HFF-Myc (cell line): ENCODE data around the gene HRAS.

Experiments used
- DNase-seq: peaks from one replicate; pipeline ENCODE4 v3.0.0-alpha.2; 2011; ENCODE audit warnings: low read depth; ENCODE audit errors: extremely low read depth
- H3K4me3 ChIP-seq: replicated peaks from 2 replicates; pipeline ENCODE4 v1.5.1; 2011; ENCODE audit warnings: low read depth, mild to moderate bottlenecking, control low read depth, low read length
- TF ChIP-seq, protein P1 (sequence below): IDR thresholded peaks from 2 replicates; pipeline ENCODE4 v1.5.1; 2012; ENCODE audit warnings: mild to moderate bottlenecking, low read depth, low read length, control low read depth; ENCODE audit errors: missing control alignments

The HRAS gene

GRCh38 chr11:499201-500076, 35.9 kb downstream of the HRAS start:
- TF ChIP-seq, protein P1, sequence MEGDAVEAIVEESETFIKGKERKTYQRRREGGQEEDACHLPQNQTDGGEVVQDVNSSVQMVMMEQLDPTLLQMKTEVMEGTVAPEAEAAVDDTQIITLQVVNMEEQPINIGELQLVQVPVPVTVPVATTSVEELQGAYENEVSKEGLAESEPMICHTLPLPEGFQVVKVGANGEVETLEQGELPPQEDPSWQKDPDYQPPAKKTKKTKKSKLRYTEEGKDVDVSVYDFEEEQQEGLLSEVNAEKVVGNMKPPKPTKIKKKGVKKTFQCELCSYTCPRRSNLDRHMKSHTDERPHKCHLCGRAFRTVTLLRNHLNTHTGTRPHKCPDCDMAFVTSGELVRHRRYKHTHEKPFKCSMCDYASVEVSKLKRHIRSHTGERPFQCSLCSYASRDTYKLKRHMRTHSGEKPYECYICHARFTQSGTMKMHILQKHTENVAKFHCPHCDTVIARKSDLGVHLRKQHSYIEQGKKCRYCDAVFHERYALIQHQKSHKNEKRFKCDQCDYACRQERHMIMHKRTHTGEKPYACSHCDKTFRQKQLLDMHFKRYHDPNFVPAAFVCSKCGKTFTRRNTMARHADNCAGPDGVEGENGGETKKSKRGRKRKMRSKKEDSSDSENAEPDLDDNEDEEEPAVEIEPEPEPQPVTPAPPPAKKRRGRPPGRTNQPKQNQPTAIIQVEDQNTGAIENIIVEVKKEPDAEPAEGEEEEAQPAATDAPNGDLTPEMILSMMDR, result no peak
- H3K4me3 ChIP-seq, result no peak overlapping the region

DNA sequence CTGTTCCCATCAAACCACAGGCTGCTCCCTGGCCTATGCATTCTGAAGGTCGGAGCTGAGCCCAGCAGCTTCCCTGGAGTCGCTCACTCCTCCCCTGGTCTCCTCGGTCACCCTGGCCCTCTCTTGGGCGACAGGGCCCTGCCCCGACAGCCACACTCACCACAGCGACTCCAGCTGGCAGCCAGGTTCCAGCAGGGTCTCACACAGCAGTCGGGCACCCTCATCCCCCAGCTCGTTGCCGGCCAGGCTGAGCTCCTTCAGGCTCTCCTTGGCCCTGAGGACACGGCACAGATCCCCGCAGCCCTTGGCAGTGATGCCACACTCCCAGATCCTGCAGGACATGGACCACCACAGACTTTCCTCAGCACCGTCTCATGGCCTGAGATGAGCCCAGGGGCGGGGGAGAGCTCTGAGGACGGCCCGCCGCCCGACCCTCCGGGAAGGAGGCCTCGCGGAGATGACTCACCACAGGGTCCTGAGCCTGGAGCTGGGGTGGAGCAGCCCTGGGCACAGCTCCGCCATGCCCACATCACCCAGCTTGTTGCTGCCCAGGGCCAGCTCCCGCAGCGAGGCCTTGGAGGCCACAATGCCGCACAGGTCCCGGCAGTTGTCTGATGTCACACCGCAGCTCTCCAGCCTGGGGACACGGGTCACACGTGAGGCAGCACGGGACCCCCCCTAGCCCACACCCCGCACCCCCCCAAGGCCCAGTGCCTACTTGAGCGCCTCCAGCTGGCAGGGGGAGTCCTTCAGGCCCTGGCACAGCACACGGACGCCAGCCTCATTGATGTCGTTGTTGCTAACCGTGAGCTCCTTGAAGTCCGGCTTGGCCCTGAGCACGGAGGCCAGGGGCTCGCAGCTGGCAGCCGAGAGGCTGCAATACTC, 36.8 kb downstream of the HRAS start:
- TF ChIP-seq, protein P1, result no peak
- H3K4me3 ChIP-seq, result no peak overlapping the region
- DNase-seq, result no peak

More at GRCh38 chr11:499201-500076, 35.9 kb downstream of the HRAS start:
- DNase-seq, result no peak

- no peak overlapping the region for H3K4me3 ChIP-seq
- no peak for DNase-seq
- TF ChIP-seq, protein P1, result no peak
Observed at GRCh38 chr11:497565-498296, 37.6 kb downstream of the HRAS start.

GRCh38 chr11:496834-497564, 38.4 kb downstream of the HRAS start:
- DNase-seq, result no peak
- TF ChIP-seq, protein P1, result no peak
- H3K4me3 ChIP-seq, result no peak overlapping the region

DNA sequence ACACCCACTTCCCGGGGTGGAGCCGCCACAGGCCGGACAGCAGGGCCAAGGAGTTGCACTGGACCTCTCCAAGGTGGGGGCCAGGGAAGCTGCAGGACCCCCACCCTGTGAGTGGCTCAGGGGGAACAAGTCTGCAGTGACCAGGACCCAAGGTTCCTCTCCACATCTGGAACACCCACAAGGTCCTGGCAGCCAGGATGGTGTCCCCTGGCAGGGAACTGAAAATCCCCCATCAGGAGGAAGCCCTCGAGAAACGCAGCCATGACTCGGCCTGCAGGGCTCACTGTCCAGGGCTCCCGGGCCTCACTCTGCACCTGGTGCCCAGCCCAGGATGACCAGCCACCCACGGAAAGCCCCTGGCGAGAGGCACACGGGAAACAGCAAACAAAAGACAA, 39.8 kb downstream of the HRAS start:
- H3K4me3 ChIP-seq, result no peak overlapping the region
- TF ChIP-seq, protein P1, result no peak
- DNase-seq, result no peak
